HepG2 (cell line): Measurements from ENCODE around the gene ADAT3. TPM values are rescaled to one million over a fixed set of nuclear protein-coding genes. Genes with fewer than 3 reads are reported as not detected.

Experiments
- EED ChIP-seq: sonication (generic); formaldehyde crosslinking; IDR thresholded peaks from 2 replicates; pipeline ENCODE4 v1.5.0; 2020; ENCODE audit warnings: mild to moderate bottlenecking, missing genetic modification reagents
- ETV5 ChIP-seq: IDR thresholded peaks from 2 replicates; pipeline ENCODE4 v1.6.1; 2018; ENCODE audit warnings: missing biosample characterization, missing genetic modification reagents, inconsistent platforms, borderline replicate concordance
- GFI1 ChIP-seq: sonication (generic); formaldehyde crosslinking; IDR thresholded peaks from 2 replicates; pipeline ENCODE4 v1.5.0; 2020; ENCODE audit warnings: missing genetic modification reagents, mild to moderate bottlenecking, borderline replicate concordance
- KAT2B ChIP-seq: fragments of 150-350 bp; IDR thresholded peaks from 2 replicates; pipeline ENCODE4 v1.6.1; 2014; ENCODE audit warnings: low read depth, low read length, borderline replicate concordance
- KLF9 ChIP-seq: IDR thresholded peaks from 2 replicates; pipeline ENCODE4 v1.6.1; 2016; ENCODE audit warnings: low read depth
- MEF2D ChIP-seq: sonication (generic); formaldehyde crosslinking; IDR thresholded peaks from 2 replicates; pipeline ENCODE4 v1.5.1; 2020; ENCODE audit warnings: mild to moderate bottlenecking, missing genetic modification reagents
- NFAT5 ChIP-seq: sonication (generic); formaldehyde crosslinking; IDR thresholded peaks from 2 replicates; pipeline ENCODE4 v1.4.0; 2020; ENCODE audit warnings: missing genetic modification reagents
- NKX3-1 ChIP-seq: sonication (generic); formaldehyde crosslinking; IDR thresholded peaks from 2 replicates; pipeline ENCODE4 v1.5.0; 2020; ENCODE audit warnings: missing genetic modification reagents
- PLRG1 ChIP-seq: fragments of 450-650 bp; conservative IDR thresholded peaks from 2 replicates; pipeline ENCODE4 v1.6.1; 2016
- PTBP1 ChIP-seq: fragments of 200-400 bp; formaldehyde crosslinking; IDR thresholded peaks from 2 replicates; pipeline ENCODE4 v1.6.1; 2018; ENCODE audit warnings: low read length, low read depth; ENCODE audit not compliant: poor library complexity, severe bottlenecking
- SIX4 ChIP-seq: sonication (generic); formaldehyde crosslinking; IDR thresholded peaks from 2 replicates; pipeline ENCODE4 v1.4.0; 2020; ENCODE audit warnings: missing genetic modification reagents
- SMAD1 ChIP-seq: sonication (generic); formaldehyde crosslinking; IDR thresholded peaks from 2 replicates; pipeline ENCODE4 v1.4.0; 2020; ENCODE audit warnings: missing genetic modification reagents, low read depth, mild to moderate bottlenecking, borderline replicate concordance
- THRA ChIP-seq: sonication (generic); formaldehyde crosslinking; IDR thresholded peaks from 2 replicates; pipeline ENCODE4 v1.4.0; 2020; ENCODE audit warnings: missing genetic modification reagents, borderline replicate concordance
- YEATS4 ChIP-seq: sonication (generic); formaldehyde crosslinking; IDR thresholded peaks from 2 replicates; pipeline ENCODE4 v1.4.0; 2020; ENCODE audit warnings: missing genetic modification reagents, borderline replicate concordance
- ZNF331 ChIP-seq: sonication (generic); formaldehyde crosslinking; IDR thresholded peaks from 2 replicates; pipeline ENCODE4 v1.4.0; 2020; ENCODE audit warnings: missing genetic modification reagents
- ZNF337 ChIP-seq: sonication (generic); formaldehyde crosslinking; IDR thresholded peaks from 2 replicates; pipeline ENCODE4 v1.5.1; 2020; ENCODE audit warnings: missing genetic modification reagents, low read depth, mild to moderate bottlenecking, borderline replicate concordance
- ZNF761 ChIP-seq: sonication (generic); formaldehyde crosslinking; conservative IDR thresholded peaks from 2 replicates; pipeline ENCODE4 v1.4.0; 2020; ENCODE audit warnings: mild to moderate bottlenecking, missing genetic modification reagents
- ZNF784 ChIP-seq: sonication (generic); formaldehyde crosslinking; IDR thresholded peaks from 2 replicates; pipeline ENCODE4 v1.5.1; 2020; ENCODE audit warnings: missing genetic modification reagents, mild to moderate bottlenecking, borderline replicate concordance
- ZNF839 ChIP-seq: sonication (generic); formaldehyde crosslinking; IDR thresholded peaks from 2 replicates; pipeline ENCODE4 v1.4.0; 2020; ENCODE audit warnings: missing genetic modification reagents, mild to moderate bottlenecking, borderline replicate concordance
- polyA plus RNA-seq, 8 experiments: library from polyadenylated mRNA; depleted of rRNA in 3 of 8; stranded (reverse) in 7 of 8; unstranded in 1 of 8; fragments of >200 nt; fragmentation: Illumina TruSeq in 4 of 8; extraction: Trizol in 4 of 8; gene quantifications; 2 replicates each; pipeline versions ENCODE4 v1.2.1 to v1.2.3, GENCODE V29; 2011 to 2016; ENCODE audit warnings: low read depth in 4 of 8, missing spikeins in 1 of 8, mixed read lengths in 1 of 8; ENCODE audit not compliant: insufficient read depth in 1 of 8
- total RNA-seq, 5 experiments: library from RNA; depleted of rRNA; stranded (reverse); fragments of >200 nt; fragmentation: Illumina TruSeq; extraction: Trizol; gene quantifications; 2 replicates each; pipeline ENCODE4 v1.2.3, GENCODE V29; 2016; ENCODE audit warnings: low read depth in 1 of 5
- TF ChIP-seq, protein P1 (sequence below): sonication (generic); formaldehyde crosslinking; IDR thresholded peaks from 2 replicates; pipeline ENCODE4 v1.9.0; 2021; ENCODE audit warnings: missing genetic modification reagents, mild to moderate bottlenecking, borderline replicate concordance

ADAT3 gene
- total and polyA plus RNA-seq, 2 of the 13 experiments (the other 11 are each of a cell fraction or from before 2014, with no cell fraction given), result 0.95 to 3.5 TPM

DNA sequence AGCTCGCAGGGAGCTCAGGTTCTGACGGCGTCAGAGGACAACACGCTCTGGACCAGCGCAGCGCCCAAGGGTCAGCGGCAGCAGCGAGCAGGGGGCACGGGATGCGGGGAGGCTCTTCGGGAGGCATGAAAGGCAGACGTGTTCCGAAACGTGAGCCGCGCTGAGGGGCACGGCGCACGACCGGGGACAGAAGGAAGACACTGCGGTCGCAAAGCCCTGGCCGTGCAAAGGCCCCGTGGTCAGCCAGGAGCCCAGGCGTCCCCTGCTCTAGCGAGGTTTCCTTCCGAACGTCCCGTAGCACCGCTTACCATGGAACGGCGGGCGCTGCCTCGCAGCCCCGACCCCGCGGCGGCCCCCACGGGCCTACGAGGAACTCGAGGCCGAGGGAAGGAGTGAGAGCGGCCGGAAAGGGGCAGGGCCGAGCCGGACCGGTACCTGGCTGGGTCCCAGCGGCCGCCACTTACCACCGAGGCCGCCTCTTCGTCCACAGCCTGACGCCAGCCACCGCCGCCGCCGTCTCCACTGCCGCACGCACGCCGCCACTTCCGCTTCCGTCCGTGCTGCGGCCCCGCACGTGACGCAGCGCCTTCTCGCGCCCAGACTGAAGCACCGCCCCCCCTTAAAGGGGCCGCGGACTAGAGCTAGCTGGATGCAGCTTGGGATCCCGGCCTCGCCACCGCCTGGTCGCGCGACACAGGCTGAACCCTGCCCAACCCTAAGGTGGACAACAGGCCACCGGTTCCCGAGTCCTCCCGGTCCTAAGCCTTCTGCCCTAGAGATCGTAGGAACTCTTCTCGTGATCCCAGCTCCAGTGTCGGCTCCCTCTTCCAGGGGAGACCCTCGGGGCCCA, 29.3 kb upstream of the ADAT3 start (continued):
- TF ChIP-seq NFAT5 (CRISPR knock-in tag) (no peak), ZNF337 (peak; percentile 80; the same call in 1 of the 2 replicates), YEATS4 (peak; percentile 80; the same call in 1 of the 2 replicates), KLF9 (CRISPR knock-in tag) (no peak), MEF2D (CRISPR knock-in tag) (0 out of 2 replicates have a peak, but pooled peaks have one; percentile 76), NKX3-1 (no peak), ZNF761 (CRISPR knock-in tag) (peak; percentile 85; the same call in 1 of the 2 replicates), EED (CRISPR knock-in tag) (no peak; the same call in 1 of the 2 replicates), ZNF784 (CRISPR knock-in tag) (peak; percentile 90), ETV5 (CRISPR knock-in tag) (peak; percentile 94), SIX4 (CRISPR knock-in tag) (peak; percentile 76; the same call in 1 of the 2 replicates), KAT2B (no peak), ZNF331 (CRISPR knock-in tag) (peak; percentile 78; the same call in 1 of the 2 replicates), THRA (CRISPR knock-in tag) (peak; percentile 60; the same call in 1 of the 2 replicates), ZNF839 (CRISPR knock-in tag) (no peak), GFI1 (peak; percentile 39; the same call in 1 of the 2 replicates), PTBP1 (no peak), SMAD1 (CRISPR knock-in tag) (peak; percentile 98), PLRG1 (no peak)
- TF ChIP-seq, protein P1, sequence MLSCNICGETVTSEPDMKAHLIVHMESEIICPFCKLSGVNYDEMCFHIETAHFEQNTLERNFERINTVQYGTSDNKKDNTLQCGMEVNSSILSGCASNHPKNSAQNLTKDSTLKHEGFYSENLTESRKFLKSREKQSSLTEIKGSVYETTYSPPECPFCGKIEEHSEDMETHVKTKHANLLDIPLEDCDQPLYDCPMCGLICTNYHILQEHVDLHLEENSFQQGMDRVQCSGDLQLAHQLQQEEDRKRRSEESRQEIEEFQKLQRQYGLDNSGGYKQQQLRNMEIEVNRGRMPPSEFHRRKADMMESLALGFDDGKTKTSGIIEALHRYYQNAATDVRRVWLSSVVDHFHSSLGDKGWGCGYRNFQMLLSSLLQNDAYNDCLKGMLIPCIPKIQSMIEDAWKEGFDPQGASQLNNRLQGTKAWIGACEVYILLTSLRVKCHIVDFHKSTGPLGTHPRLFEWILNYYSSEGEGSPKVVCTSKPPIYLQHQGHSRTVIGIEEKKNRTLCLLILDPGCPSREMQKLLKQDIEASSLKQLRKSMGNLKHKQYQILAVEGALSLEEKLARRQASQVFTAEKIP (CRISPR knock-in tag), result no peak
